Transverse colon (tissue), 4 donors: ENCODE measurements around the gene CANT1. TPM values are rescaled to one million over a fixed set of nuclear protein-coding genes. Genes with fewer than 3 reads are reported as not detected.

ENCODE experiments used
- DNase-seq: peaks from one replicate; pipeline ENCODE4 v3.0.0-alpha.2; 2019
- H3K27ac ChIP-seq, 4 donors: fragments of 200-600 bp; sonication (generic); 2 replicates each; pipeline ENCODE4 v1.5.1; 2016 to 2018; ENCODE audit warnings: inconsistent platforms in 4 of 4
- H3K27me3 ChIP-seq: fragments of 200-600 bp; sonication (generic); 2 replicates; pipeline ENCODE4 v1.5.1; 2017; ENCODE audit warnings: inconsistent platforms
- H3K36me3 ChIP-seq, 4 donors: fragments of 200-600 bp; sonication (generic); 2 replicates each; pipeline ENCODE4 v1.5.1; 2017 to 2019; ENCODE audit warnings: inconsistent platforms in 4 of 4
- H3K4me1 ChIP-seq, 4 donors: fragments of 200-600 bp; sonication (generic); 2 replicates each; pipeline ENCODE4 v1.5.1; 2017 to 2020; ENCODE audit warnings: inconsistent platforms in 4 of 4
- H3K4me3 ChIP-seq, 4 donors: fragments of 200-600 bp; sonication (generic); 1 replicate in 1 of 4; 2 replicates in 3 of 4; pipeline versions ENCODE4 v1.5.1 to v1.6.1; 2017 to 2019; ENCODE audit warnings: inconsistent platforms in 4 of 4
- H3K9me3 ChIP-seq, 2 donors: fragments of 200-600 bp; sonication (generic); 2 replicates each; pipeline ENCODE4 v1.5.1; 2017 to 2019; ENCODE audit warnings: inconsistent platforms in 2 of 2
- EP300 ChIP-seq: sonication (generic); formaldehyde crosslinking; IDR thresholded peaks from one replicate; pipeline ENCODE4 v1.6.1; 2017; ENCODE audit warnings: antibody characterized with exemption, low read depth
- POLR2A ChIP-seq: fragments of 450-650 bp; IDR thresholded peaks from one replicate; pipeline ENCODE4 v1.6.1; 2016; ENCODE audit warnings: antibody characterized with exemption, mild to moderate bottlenecking, moderate library complexity
- POLR2AphosphoS5 ChIP-seq, 3 donors: sonication (generic); formaldehyde crosslinking; IDR thresholded peaks; one replicate each; pipeline ENCODE4 v1.6.1; 2016; ENCODE audit warnings: antibody characterized with exemption in 3 of 3
- WGBS, 2 donors: methylation state at CpG; one replicate each; pipeline ENCODE4 v1.1.5; 2018; ENCODE audit warnings: low coverage in 1 of 2; 5-methylcytosine and 5-hydroxymethylcytosine counted together
- in situ Hi-C, 4 donors: fragments of 200-750 bp; cut with MboI; loops; one replicate each; pipeline versions ENCODE4 v1.15.0 to v1.15.1; 2017; ENCODE audit warnings: low sequenced_read_pairs in 3 of 4, low pct_ligation_motif_present in 1 of 4, low pct_unique_long_range_greater_than_20kb in 1 of 4
- intact Hi-C: fragments of 100-400 bp; cut with DNase I; formaldehyde crosslinking; loops from one replicate; pipeline ENCODE4 v1.15.1; 2023; ENCODE audit warnings: low total_unique reads
- total RNA-seq, 4 donors: library from RNA; depleted of rRNA; stranded (reverse); fragments of >200 nt; gene quantifications; one replicate each; pipeline ENCODE4 v1.1.0, GENCODE V29; 2016
- TF ChIP-seq, protein P1 (sequence below), 5 experiments: fragments of 200-600 bp in 3 of 5; fragments of 450-650 bp in 2 of 5; sonication (generic) in 3 of 5; IDR thresholded peaks; 1 replicate in 2 of 5; 2 replicates in 3 of 5; pipeline ENCODE4 v1.5.1; 2016 to 2017; ENCODE audit warnings: antibody characterized with exemption in 5 of 5, inconsistent platforms in 3 of 5, mild to moderate bottlenecking in 2 of 5, moderate library complexity in 1 of 5

CANT1 gene
- total RNA-seq, 4 donors from 2014 or later, result 89.4 to 231 (median 138) TPM

DNA sequence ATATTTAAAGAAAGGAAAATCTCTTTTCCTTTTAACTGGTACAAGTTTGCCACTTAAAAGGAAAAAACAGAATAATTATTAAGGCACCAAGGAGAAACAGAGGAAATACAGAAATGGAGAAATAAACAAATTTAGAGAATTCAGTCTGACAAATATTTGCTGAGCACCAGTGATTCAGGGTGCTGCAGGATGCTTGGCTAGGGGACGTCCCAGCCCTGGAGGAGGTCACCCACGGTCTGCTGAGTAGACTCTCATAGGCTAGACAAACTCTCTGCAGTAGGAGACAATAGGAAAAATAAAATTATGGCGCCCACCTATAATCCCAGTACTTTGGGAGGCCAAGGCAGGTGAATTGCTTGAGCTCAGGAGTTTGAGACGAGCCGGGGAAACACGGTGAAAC is 30.3 kb upstream of the CANT1 start:
- Histone ChIP-seq H3K27ac (no peak overlapping the region), H3K36me3 (no peaks in the 10 kb centered on the region), H3K4me3 (no peak overlapping the region), H3K4me1 (peaks cover 0 to 7% (median 0%) of the 10 kb centered on the region in 4 donors), H3K9me3 (no peaks in the 10 kb centered on the region), H3K27me3 (no peaks in the 10 kb centered on the region)
- intact Hi-C loops, result no loop called here
- in situ Hi-C loops, result no loop called here
- TF ChIP-seq, protein P1, sequence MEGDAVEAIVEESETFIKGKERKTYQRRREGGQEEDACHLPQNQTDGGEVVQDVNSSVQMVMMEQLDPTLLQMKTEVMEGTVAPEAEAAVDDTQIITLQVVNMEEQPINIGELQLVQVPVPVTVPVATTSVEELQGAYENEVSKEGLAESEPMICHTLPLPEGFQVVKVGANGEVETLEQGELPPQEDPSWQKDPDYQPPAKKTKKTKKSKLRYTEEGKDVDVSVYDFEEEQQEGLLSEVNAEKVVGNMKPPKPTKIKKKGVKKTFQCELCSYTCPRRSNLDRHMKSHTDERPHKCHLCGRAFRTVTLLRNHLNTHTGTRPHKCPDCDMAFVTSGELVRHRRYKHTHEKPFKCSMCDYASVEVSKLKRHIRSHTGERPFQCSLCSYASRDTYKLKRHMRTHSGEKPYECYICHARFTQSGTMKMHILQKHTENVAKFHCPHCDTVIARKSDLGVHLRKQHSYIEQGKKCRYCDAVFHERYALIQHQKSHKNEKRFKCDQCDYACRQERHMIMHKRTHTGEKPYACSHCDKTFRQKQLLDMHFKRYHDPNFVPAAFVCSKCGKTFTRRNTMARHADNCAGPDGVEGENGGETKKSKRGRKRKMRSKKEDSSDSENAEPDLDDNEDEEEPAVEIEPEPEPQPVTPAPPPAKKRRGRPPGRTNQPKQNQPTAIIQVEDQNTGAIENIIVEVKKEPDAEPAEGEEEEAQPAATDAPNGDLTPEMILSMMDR (IDR thresholded peaks at IDR 0.05), result no peak
- TF ChIP-seq POLR2A, result no peak
- DNase-seq, result no peak
- 81 to 90% methylated on average over 4 to 6 of the region's 6 CpGs for WGBS, 2 donors

DNA sequence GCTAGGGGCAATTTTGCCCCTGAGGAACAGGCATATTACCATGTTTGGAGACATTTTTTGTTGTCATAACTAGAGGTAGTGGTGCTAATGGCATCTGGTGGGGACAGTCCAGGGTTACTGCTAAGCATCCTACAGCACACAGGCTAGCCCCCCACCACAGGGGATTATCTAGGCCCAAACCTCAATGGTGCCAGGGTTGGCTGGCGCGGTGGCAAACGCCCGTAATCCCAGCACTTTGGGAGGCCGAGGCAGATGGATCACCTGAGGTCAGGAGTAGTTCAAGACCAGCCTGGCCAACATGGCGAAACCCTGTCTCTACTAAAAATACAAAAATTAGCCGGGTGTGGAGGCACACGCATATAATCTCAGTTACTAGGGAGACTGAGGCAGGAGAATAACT is 29.6 kb upstream of the CANT1 start:
- in situ Hi-C loops, result no loop called here
- TF ChIP-seq, protein P1 (IDR thresholded peaks at IDR 0.05), result no peak
- TF ChIP-seq POLR2A (no peak), EP300 (no peak), POLR2AphosphoS5 (IDR thresholded peaks at IDR 0.05) (no peak)
- Histone ChIP-seq H3K9me3 (no peaks in the 10 kb centered on the region), H3K27ac (peak overlapping the region in 2 of 4 donors; percentile 2 to 17), H3K4me1 (peaks cover 0 to 13% (median 2%) of the 10 kb centered on the region in 4 donors), H3K4me3 (no peak overlapping the region), H3K36me3 (no peaks in the 10 kb centered on the region), H3K27me3 (no peaks in the 10 kb centered on the region)
- DNase-seq, result no peak
- intact Hi-C loops, result no loop called here
- WGBS, 2 donors, result 85 to 87% methylated on average over 7 to 8 of the region's 8 CpGs

DNA sequence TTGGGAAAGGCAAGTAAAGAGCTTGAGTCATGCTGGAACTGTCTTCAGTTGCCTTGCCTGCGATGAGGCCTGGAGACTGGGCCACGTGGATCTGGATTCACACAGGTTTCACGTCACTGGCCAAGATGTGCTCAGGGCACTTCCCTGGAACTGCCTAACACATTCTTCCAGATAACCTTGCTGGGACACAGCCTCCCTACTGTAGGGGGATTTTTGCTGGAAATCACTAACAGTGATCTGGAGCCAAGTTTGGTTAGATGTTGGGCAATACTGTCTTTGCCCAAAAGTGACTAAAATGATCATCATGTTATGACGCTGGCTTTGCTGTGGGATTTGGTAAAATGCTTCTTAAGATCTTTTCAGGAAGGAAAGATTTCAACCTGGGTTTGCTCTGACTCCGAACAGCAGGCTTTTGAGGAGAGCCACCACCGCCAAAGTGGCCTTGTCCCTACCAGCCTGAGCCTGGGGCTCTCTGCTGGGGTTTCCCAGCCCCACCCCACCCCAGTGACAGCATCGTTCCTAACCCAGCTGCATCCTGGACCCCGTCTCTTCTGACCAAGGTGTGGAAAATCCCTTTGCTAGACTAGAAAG is 29.1 kb upstream of the CANT1 start:
- peak overlapping the region in 2 of 4 donors; percentile 17 to 29 for H3K27ac ChIP-seq
- no peaks in the 10 kb centered on the region for H3K27me3 ChIP-seq
- H3K4me1 ChIP-seq, result peaks cover 5 to 18% (median 7%) of the 10 kb centered on the region in 4 donors
- TF ChIP-seq EP300, result no peak
- no peak for TF ChIP-seq POLR2A
- no peak for TF ChIP-seq POLR2AphosphoS5 (IDR thresholded peaks at IDR 0.05)
- TF ChIP-seq, protein P1 (IDR thresholded peaks at IDR 0.05), result no peak
- H3K9me3 ChIP-seq, result no peaks in the 10 kb centered on the region
- no peak overlapping the region for H3K4me3 ChIP-seq
- in situ Hi-C loops, result no loop called here
- WGBS, 2 donors, result 64% methylated on average over 8 of the region's 8 CpGs; no CpG with 5 or more reads in 1 of the 2 donors
- DNase-seq, result no peak
- intact Hi-C loops, result no loop called here
- H3K36me3 ChIP-seq, result no peaks in the 10 kb centered on the region

DNA sequence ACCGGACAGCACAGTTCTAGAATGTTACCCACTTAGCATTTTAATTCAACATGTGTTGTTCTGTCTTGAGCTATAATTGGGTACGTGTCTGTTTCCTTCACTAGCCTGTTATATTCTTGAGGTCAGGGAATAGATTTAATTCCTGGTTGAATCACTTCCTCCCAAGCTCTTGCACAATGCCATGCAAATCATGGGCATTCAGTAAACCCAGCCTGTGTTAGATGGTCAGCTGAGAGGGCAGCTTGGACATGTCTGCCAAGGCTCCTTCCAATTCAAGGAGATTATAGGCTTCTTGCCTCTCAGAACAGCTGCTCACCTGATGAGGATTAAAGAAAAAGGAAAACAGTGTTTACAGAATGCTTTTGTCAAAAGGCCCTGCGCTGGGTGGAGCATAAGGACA is 27.0 kb upstream of the CANT1 start:
- H3K27me3 ChIP-seq, result no peaks in the 10 kb centered on the region
- H3K36me3 ChIP-seq, result no peaks in the 10 kb centered on the region
- in situ Hi-C loops, result no loop called here
- DNase-seq, result no peak
- 44 to 65% methylated on average over 3 of the region's 3 CpGs for WGBS, 2 donors
- no peaks in the 10 kb centered on the region for H3K9me3 ChIP-seq
- no peak overlapping the region for H3K4me3 ChIP-seq
- peaks cover 5 to 24% (median 9%) of the 10 kb centered on the region in 4 donors for H3K4me1 ChIP-seq
- H3K27ac ChIP-seq, result no peak overlapping the region
- TF ChIP-seq POLR2AphosphoS5 (IDR thresholded peaks at IDR 0.05), result no peak
- intact Hi-C loops, result no loop called here

DNA sequence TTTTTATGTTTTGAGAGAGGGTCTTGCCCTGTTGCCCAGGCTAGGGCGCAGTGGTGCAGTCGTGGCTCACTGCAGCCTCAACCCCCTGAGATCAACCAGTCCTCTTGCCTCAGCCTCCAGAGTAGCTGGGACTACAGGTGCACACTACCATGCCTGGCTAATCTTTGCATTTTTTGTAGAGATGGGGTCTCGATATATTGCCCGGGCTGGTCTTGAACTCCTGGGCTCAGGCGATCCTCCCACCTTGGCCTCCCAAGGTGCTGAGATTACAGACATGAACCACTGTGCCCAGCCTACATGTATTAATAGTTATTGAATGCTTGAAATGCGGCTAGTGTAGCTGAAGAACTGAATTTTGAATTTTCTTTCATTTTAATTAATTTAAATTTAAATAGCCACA is 26.6 kb upstream of the CANT1 start:
- H3K9me3 ChIP-seq, result no peaks in the 10 kb centered on the region
- TF ChIP-seq, protein P1 (IDR thresholded peaks at IDR 0.05), result no peak
- TF ChIP-seq EP300 (no peak), POLR2AphosphoS5 (IDR thresholded peaks at IDR 0.05) (no peak), POLR2A (no peak)
- H3K4me1 ChIP-seq, result peaks cover 5 to 24% (median 9%) of the 10 kb centered on the region in 4 donors
- no peaks in the 10 kb centered on the region for H3K36me3 ChIP-seq
- 92% methylated on average over 6 of the region's 6 CpGs; no CpG with 5 or more reads in 1 of the 2 donors for WGBS, 2 donors
- H3K4me3 ChIP-seq, result no peak overlapping the region
- intact Hi-C loops (no loop called here), in situ Hi-C loops (no loop called here)
- H3K27ac ChIP-seq, result peak overlapping the region in 1 of 4 donors; percentile 52
- no peaks in the 10 kb centered on the region for H3K27me3 ChIP-seq
- DNase-seq, result no peak
